HCT116 (cell line): Measurements from ENCODE around the gene CD1B. TPM values are rescaled to one million over a fixed set of nuclear protein-coding genes. Genes with fewer than 3 reads are reported as not detected.

Experiments
- ATAC-seq: fragments of 200-7000 bp; cut with Tn5 transposase; 2 replicates; pipeline ENCODE4 v1.9.1; 2020; ENCODE audit warnings: mild to moderate bottlenecking, moderate library complexity
- BruUV-seq: library from RNA; stranded (reverse); fragments of 400-500 nt; replicated peaks from 2 replicates; lab custom pipeline; 2021; lab: Mats Ljungman, UMichigan
- CTCF ChIA-PET: fragments of 300-600 bp; sonication (Branson Sonifier 250); formaldehyde crosslinking; loops from one replicate; lab custom pipeline; 2021; ENCODE audit warnings: antibody characterized with exemption; lab: Charles Lee
- POLR2A ChIA-PET: fragments of 300-600, 350-600 bp; sonication (Branson Sonifier 250); formaldehyde crosslinking; loops from one replicate; lab custom pipeline; 2021; ENCODE audit warnings: antibody characterized with exemption; lab: Charles Lee
- RAD21 ChIA-PET, 2 experiments: fragments of 300-600 bp; sonication (Branson Sonifier 250); formaldehyde crosslinking; loops; one replicate each; lab custom pipeline; 2023; ENCODE audit warnings: low total read pairs in 2 of 2; ENCODE audit not compliant: uncharacterized antibody in 2 of 2, unreplicated experiment in 2 of 2, low non-redundant PET in 1 of 2; lab: Charles Lee
- DNase-seq: peaks from one replicate; pipeline ENCODE4 v3.0.0-alpha.2; 2010; ENCODE audit warnings: low read depth, low spot score
- H2AFZ ChIP-seq: fragments of 200-600 bp; shearing (Covaris generic), sonication (generic); 2 replicates; pipeline ENCODE4 v1.6.1; 2017; ENCODE audit warnings: low read depth, mixed run types, mixed read lengths, antibody characterized with exemption, low read length; ENCODE audit not compliant: poor library complexity, severe bottlenecking
- H3K27ac ChIP-seq: 2 replicates; pipeline ENCODE4 v1.5.1; 2012; ENCODE audit warnings: low read depth, low read length
- H3K27me3 ChIP-seq: fragments of 200-600 bp; sonication (generic); 2 replicates; pipeline ENCODE4 v1.6.1; 2016; ENCODE audit warnings: mixed run types, low read length, mixed read lengths; ENCODE audit not compliant: insufficient read depth
- H3K36me3 ChIP-seq, 2 experiments: fragments of 200-500 bp in 1 of 2; fragments of 200-600 bp in 1 of 2; sonication (Bioruptor generic) in 1 of 2; sonication (generic) in 1 of 2; 2 replicates each; pipeline versions ENCODE4 v1.5.1 to v1.6.1; 2014 to 2016; ENCODE audit warnings: low read length in 2 of 2, inconsistent platforms in 1 of 2, mixed read lengths in 1 of 2, mixed run types in 1 of 2; ENCODE audit not compliant: insufficient read depth in 2 of 2, control insufficient read depth in 1 of 2
- H3K4me1 ChIP-seq, 2 experiments: fragments of 200-600 bp in 1 of 2; sonication (generic) in 1 of 2; 2 replicates each; pipeline versions ENCODE4 v1.5.1 to v1.6.1; 2012 to 2017; ENCODE audit warnings: low read length in 2 of 2, inconsistent platforms in 1 of 2, mild to moderate bottlenecking in 1 of 2, mixed read lengths in 1 of 2, mixed run types in 1 of 2, moderate library complexity in 1 of 2; ENCODE audit not compliant: insufficient read depth in 2 of 2, control insufficient read depth in 1 of 2
- H3K4me2 ChIP-seq: fragments of 200-600 bp; sonication (generic); 2 replicates; pipeline ENCODE4 v1.6.1; 2017; ENCODE audit warnings: mixed run types, low read length, mixed read lengths
- H3K4me3 ChIP-seq, 2 experiments: fragments of 200-600 bp in 1 of 2; sonication (generic) in 1 of 2; replicated peaks in 1 of 2; 2 replicates each; pipeline ENCODE4 v1.5.1; 2011 to 2016; ENCODE audit warnings: low read length in 2 of 2, control low read depth in 1 of 2, low read depth in 1 of 2, mild to moderate bottlenecking in 1 of 2, mixed read lengths in 1 of 2, mixed run types in 1 of 2
- H3K79me2 ChIP-seq: fragments of 200-600 bp; sonication (generic); 2 replicates; pipeline ENCODE4 v1.6.1; 2017; ENCODE audit warnings: mild to moderate bottlenecking, mixed run types, low read length, moderate library complexity, mixed read lengths; ENCODE audit not compliant: insufficient read depth
- H3K9ac ChIP-seq: fragments of 200-600 bp; sonication (generic); 2 replicates; pipeline ENCODE4 v1.6.1; 2016; ENCODE audit warnings: low read length, mixed read lengths
- H3K9me2 ChIP-seq: fragments of 200-600 bp; sonication (generic), shearing (Covaris generic); 2 replicates; pipeline ENCODE4 v1.6.1; 2017; ENCODE audit warnings: mixed run types, mild to moderate bottlenecking, moderate library complexity; ENCODE audit not compliant: insufficient read depth
- H3K9me3 ChIP-seq, 2 experiments: fragments of 200-500 bp in 1 of 2; fragments of 200-600 bp in 1 of 2; sonication (Bioruptor generic) in 1 of 2; sonication (generic) in 1 of 2; 2 replicates each; pipeline ENCODE4 v1.6.1; 2014 to 2017; ENCODE audit warnings: low read length in 2 of 2, mixed read lengths in 2 of 2, inconsistent platforms in 1 of 2, low read depth in 1 of 2, mild to moderate bottlenecking in 1 of 2, mixed run types in 1 of 2, moderate library complexity in 1 of 2; ENCODE audit not compliant: control insufficient read depth in 1 of 2, insufficient read depth in 1 of 2
- H4K20me1 ChIP-seq: fragments of 200-600 bp; sonication (generic), shearing (Covaris generic); 2 replicates; pipeline ENCODE4 v1.6.1; 2017; ENCODE audit warnings: mixed run types, mild to moderate bottlenecking, moderate library complexity; ENCODE audit not compliant: insufficient read depth
- ATF3 ChIP-seq: IDR thresholded peaks from 2 replicates; pipeline ENCODE4 v1.6.1; 2012
- CBX3 ChIP-seq: IDR thresholded peaks from 2 replicates; pipeline ENCODE4 v1.6.1; 2012; ENCODE audit warnings: low read depth
- EGR1 ChIP-seq: IDR thresholded peaks from 2 replicates; pipeline ENCODE4 v1.6.1; 2012; ENCODE audit warnings: low read depth
- ELF1 ChIP-seq: IDR thresholded peaks from 2 replicates; pipeline ENCODE4 v1.6.1; 2012; ENCODE audit warnings: low read depth, borderline replicate concordance
- EZH2phosphoT487 ChIP-seq: fragments of 200-600 bp; IDR thresholded peaks from 2 replicates; pipeline ENCODE4 v1.6.1; 2018; ENCODE audit warnings: antibody characterized with exemption, borderline replicate concordance
- JUND ChIP-seq: IDR thresholded peaks from 2 replicates; pipeline ENCODE4 v1.6.1; 2012
- MAX ChIP-seq: IDR thresholded peaks from 2 replicates; pipeline ENCODE4 v1.6.1; 2012
- POLR2A ChIP-seq: IDR thresholded peaks from 2 replicates; pipeline ENCODE4 v1.7.0; 2011; ENCODE audit warnings: borderline replicate concordance; ENCODE audit not compliant: insufficient read depth, insufficient read length; ENCODE audit errors: extremely low read depth
- RAD21 ChIP-seq: IDR thresholded peaks from 2 replicates; pipeline ENCODE4 v1.6.1; 2012; ENCODE audit warnings: low read depth, mild to moderate bottlenecking
- REST ChIP-seq: IDR thresholded peaks from 2 replicates; pipeline ENCODE4 v1.6.1; 2012; ENCODE audit warnings: low read depth
- SP1 ChIP-seq: IDR thresholded peaks from 2 replicates; pipeline ENCODE4 v1.6.1; 2012; ENCODE audit warnings: low read depth
- SRF ChIP-seq: IDR thresholded peaks from 2 replicates; pipeline ENCODE4 v1.6.1; 2012; ENCODE audit warnings: low read depth
- TCF7L2 ChIP-seq: IDR thresholded peaks from 2 replicates; pipeline ENCODE4 v1.7.0; 2011; ENCODE audit warnings: borderline replicate concordance, inconsistent platforms; ENCODE audit not compliant: insufficient read depth, insufficient read length; ENCODE audit errors: extremely low read depth
- YY1 ChIP-seq: IDR thresholded peaks from 2 replicates; pipeline ENCODE4 v1.6.1; 2011; ENCODE audit warnings: low read length, low read depth, moderate library complexity, mild to moderate bottlenecking; ENCODE audit not compliant: insufficient replicate concordance; ENCODE audit errors: extremely low read depth
- ZBTB33 ChIP-seq: IDR thresholded peaks from 2 replicates; pipeline ENCODE4 v1.6.1; 2011; ENCODE audit warnings: mild to moderate bottlenecking, low read length, moderate library complexity; ENCODE audit not compliant: insufficient replicate concordance; ENCODE audit errors: extremely low read depth
- ZFX ChIP-seq: fragments of 450-650 bp; IDR thresholded peaks from 2 replicates; pipeline ENCODE4 v1.6.1; 2017
- ZNF274 ChIP-seq: fragments of 200-500 bp; sonication (Bioruptor generic); IDR thresholded peaks from 2 replicates; pipeline ENCODE4 v1.6.1; 2014; ENCODE audit warnings: mild to moderate bottlenecking, low read depth, low read length, inconsistent platforms
- intact Hi-C: fragments of 100-400 bp; cut with micrococcal nuclease; formaldehyde crosslinking; loops from 2 replicates; pipeline ENCODE4 v1.10.0; 2022
- total RNA-seq: library from RNA; stranded (reverse); gene quantifications from one replicate; pipeline ENCODE4 v1.2.1, GENCODE V29; 2021; ENCODE audit not compliant: unreplicated experiment

Gene CD1B
- total RNA-seq, 1 experiment from 2014 or later, result not detected

DNA sequence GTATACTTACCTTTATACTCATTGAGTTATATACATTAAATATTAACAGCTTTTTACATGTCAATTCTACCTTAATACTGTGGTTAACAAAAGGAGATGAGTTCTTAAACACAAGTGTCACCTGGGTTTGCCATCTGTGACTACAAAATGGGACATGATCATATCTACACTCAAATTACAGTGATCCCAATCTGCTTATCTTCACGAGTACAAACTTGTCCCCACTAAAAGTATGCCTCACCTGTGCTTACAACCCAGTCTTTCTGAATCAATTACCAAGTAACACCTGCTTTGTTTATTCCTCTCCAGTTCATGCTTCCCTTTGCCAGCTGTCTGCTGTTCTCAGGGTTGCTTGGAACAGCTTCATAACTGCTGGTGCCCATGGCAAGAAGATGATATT lies 31.2 kb upstream of the CD1B start:
- H3K27ac ChIP-seq, result no peak overlapping the region
- no peaks in the 10 kb centered on the region for H3K9me2 ChIP-seq
- ATAC-seq (no peak), DNase-seq (no peak)
- H4K20me1 ChIP-seq, result no peaks in the 10 kb centered on the region
- H3K4me1 ChIP-seq, result no peaks in the 10 kb centered on the region
- TF ChIP-seq ZFX (no peak), SRF (no peak), RAD21 (no peak), YY1 (no peak), ELF1 (no peak), REST (no peak), JUND (no peak), POLR2A (no peak)
- H3K9me3 ChIP-seq, result no peaks in the 10 kb centered on the region
- H3K4me3 ChIP-seq, result no peak overlapping the region
- H3K4me2 ChIP-seq, result no peak overlapping the region
- intact Hi-C loops, result no loop called here
- CTCF ChIA-PET, result no interaction called here
- H3K9ac ChIP-seq, result no peak overlapping the region
- no peaks in the 10 kb centered on the region for H3K27me3 ChIP-seq
- RAD21 ChIA-PET, result no interaction called here
- H2AFZ ChIP-seq, result no peak overlapping the region
- H3K79me2 ChIP-seq, result no peaks in the 10 kb centered on the region
- no TSS peak for BruUV-seq
- POLR2A ChIA-PET, result no interaction called here
- H3K36me3 ChIP-seq, result no peaks in the 10 kb centered on the region

- no peaks in the 10 kb centered on the region for H3K9me3 ChIP-seq
- DNase-seq (no peak), ATAC-seq (no peak)
- ChIA-PET POLR2A (no interaction called here), CTCF (no interaction called here), RAD21 (no interaction called here)
- BruUV-seq, result no TSS peak
- H3K4me2 ChIP-seq, result no peak overlapping the region
- H3K36me3 ChIP-seq, result no peaks in the 10 kb centered on the region
- H3K4me3 ChIP-seq, result no peak overlapping the region
- no peaks in the 10 kb centered on the region for H3K4me1 ChIP-seq
- no peaks in the 10 kb centered on the region for H4K20me1 ChIP-seq
- peaks cover 13% of the 10 kb centered on the region for H3K27me3 ChIP-seq
- H3K9me2 ChIP-seq, result no peaks in the 10 kb centered on the region
- H3K79me2 ChIP-seq, result no peaks in the 10 kb centered on the region
- no peak overlapping the region for H3K27ac ChIP-seq
- intact Hi-C loops, result no loop called here
- H2AFZ ChIP-seq, result no peak overlapping the region
- no peak overlapping the region for H3K9ac ChIP-seq
- no peak for TF ChIP-seq ELF1
- TF ChIP-seq CBX3, result no peak
- no peak for TF ChIP-seq EZH2phosphoT487
- no peak for TF ChIP-seq SP1
- no peak for TF ChIP-seq MAX
- no peak for TF ChIP-seq TCF7L2
- no peak for TF ChIP-seq EGR1
- no peak for TF ChIP-seq ATF3
- TF ChIP-seq RAD21, result no peak
- TF ChIP-seq ZBTB33, result no peak
- no peak for TF ChIP-seq ZNF274
Measured at GRCh38 chr1:158357441-158357840, 26.1 kb upstream of the CD1B start.
